HAP-1 (cell line): ENCODE measurements around the gene TRA2B.

Experiments
- DNase-seq, 2 experiments: peaks; one replicate each; pipeline ENCODE4 v3.0.0-alpha.2; 2016 to 2020; ENCODE audit warnings: low spot score in 2 of 2
- H3K27me3 ChIP-seq: fragments of 250-450 bp; sonication (Bioruptor Pico); 2 replicates; pipeline ENCODE4 v1.5.1; 2020; ENCODE audit warnings: low read depth, mild to moderate bottlenecking, moderate library complexity
- H3K36me3 ChIP-seq: fragments of 250-450 bp; sonication (Bioruptor Pico); replicated peaks from 2 replicates; pipeline ENCODE4 v1.5.1; 2020; ENCODE audit warnings: mild to moderate bottlenecking
- H3K4me1 ChIP-seq: fragments of 250-450 bp; sonication (Bioruptor Pico); 2 replicates; pipeline ENCODE4 v1.5.1; 2020; ENCODE audit warnings: mild to moderate bottlenecking
- H3K4me3 ChIP-seq: fragments of 250-450 bp; sonication (Bioruptor Pico); 2 replicates; pipeline ENCODE4 v1.5.1; 2020; ENCODE audit warnings: mild to moderate bottlenecking, moderate library complexity
- H3K9me3 ChIP-seq: fragments of 250-450 bp; sonication (Bioruptor Pico); 2 replicates; pipeline ENCODE4 v1.5.1; 2020; ENCODE audit warnings: mild to moderate bottlenecking, moderate library complexity
- in situ Hi-C: fragments of 300-500 bp; cut with MboI; formaldehyde crosslinking; loops from 3 replicates; pipeline ENCODE4 v1.14.3; 2020; ENCODE audit warnings: low sequenced_read_pairs, inconsistent platforms, mixed read lengths

The TRA2B gene

DNA sequence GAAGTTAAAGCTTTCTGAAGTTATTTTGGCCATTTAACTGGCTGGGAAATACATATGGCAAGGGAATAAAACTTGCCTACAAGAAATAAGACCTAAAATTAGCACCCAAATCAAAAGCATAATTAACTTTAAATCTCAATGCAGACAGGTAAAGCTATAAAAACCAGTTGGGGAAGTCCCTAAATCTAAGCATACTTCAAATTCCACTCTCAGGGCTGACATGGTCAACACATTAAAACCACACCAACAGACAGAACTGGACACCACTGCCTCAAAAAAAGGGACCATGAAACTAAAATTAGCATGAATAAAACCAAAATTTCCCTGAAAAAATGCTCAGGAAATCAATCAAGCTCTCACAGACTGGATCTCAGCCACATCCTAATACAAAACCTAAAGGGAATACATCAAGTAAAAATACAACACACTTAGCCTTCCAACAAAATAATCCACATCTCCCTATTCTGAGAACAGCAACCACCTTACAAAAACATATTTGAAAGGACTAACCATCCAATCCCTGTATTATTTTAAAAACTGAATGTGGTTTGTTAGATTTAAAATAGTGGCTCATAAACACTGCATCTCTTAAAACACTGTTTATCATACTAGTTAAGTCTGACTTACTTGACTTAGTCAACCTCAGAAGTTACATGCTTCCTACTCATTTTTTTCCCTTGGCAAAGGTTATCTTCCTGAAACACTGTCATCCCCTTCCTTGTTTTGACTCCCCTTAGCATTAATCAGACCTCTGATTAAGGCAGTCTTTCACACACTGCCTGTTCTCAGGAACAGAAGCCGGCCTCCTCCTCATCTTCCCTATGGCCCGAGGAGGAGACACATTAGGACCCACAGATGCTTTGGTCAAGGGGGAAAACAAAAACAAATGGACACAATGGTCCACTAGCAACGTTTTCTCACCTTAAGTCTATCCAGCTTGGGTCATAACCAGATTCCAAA lies 8.3 kb downstream of the TRA2B start:
- Histone ChIP-seq H3K9me3 (no peaks in the 10 kb centered on the region), H3K36me3 (peaks cover 75% of the 10 kb centered on the region), H3K4me1 (peaks cover 64% of the 10 kb centered on the region), H3K27me3 (no peaks in the 10 kb centered on the region), H3K4me3 (no peak overlapping the region)
- no peak for DNase-seq
- in situ Hi-C loops, result no loop called here

DNA sequence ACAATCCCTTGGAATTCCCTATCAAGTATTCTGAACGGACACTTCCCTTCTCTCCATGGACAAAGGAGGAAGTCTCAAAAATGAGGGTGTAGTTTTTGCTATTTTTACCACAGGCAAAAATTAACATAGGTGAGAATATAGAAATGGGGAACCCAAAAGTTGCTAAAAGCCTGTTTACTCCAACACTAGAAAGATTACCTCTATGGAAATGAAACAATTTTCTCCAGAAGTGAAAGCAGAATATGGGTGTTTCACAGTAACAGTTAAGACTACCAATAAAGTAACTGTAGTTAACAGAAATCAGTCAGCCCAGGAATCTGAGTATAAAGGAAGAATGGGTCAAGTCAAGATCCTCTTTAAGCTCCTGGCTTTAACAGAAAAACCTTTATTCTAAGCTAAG lies 9.3 kb downstream of the TRA2B start:
- Histone ChIP-seq H3K27me3 (no peaks in the 10 kb centered on the region), H3K4me1 (peaks cover 58% of the 10 kb centered on the region), H3K9me3 (no peaks in the 10 kb centered on the region), H3K36me3 (peaks cover 85% of the 10 kb centered on the region), H3K4me3 (no peak overlapping the region)
- in situ Hi-C loops, result no loop called here
- DNase-seq, result no peak

DNA sequence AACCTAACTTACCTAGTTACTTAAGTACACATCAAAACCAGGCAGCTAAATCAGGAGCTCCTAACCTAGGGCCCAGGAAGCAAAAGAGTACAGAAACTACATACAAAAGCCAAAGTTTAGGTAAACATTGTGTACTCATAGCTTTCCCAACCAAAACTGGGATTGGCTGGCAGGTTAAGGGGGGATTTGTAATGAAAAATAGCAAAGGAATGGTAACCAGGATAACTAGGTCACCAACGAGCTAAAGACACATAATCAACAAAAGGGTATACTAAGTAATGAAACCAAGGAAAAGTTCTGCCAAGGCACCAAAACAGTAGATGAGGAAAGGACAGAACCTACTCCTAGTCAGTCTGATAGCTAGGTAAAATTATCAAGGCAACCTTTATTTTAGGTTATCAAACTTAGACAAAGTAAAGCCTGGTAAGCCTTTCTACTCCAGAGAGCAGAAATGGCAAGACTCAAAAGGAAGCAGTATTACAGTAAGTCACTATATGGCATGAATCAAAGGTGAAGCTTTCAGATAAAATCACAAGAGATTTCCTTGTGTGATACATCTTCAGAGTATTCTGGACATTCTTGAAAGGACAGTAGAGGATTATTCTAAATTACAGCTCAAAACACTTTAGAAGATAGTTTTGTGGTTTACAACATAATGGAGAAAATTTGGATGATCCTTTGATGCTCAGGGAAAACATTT lies 10.2 kb downstream of the TRA2B start:
- DNase-seq, result no peak
- Histone ChIP-seq H3K4me3 (no peak overlapping the region), H3K9me3 (no peaks in the 10 kb centered on the region), H3K4me1 (peaks cover 49% of the 10 kb centered on the region), H3K36me3 (peaks cover 93% of the 10 kb centered on the region), H3K27me3 (no peaks in the 10 kb centered on the region)
- in situ Hi-C loops, result no loop called here

DNA sequence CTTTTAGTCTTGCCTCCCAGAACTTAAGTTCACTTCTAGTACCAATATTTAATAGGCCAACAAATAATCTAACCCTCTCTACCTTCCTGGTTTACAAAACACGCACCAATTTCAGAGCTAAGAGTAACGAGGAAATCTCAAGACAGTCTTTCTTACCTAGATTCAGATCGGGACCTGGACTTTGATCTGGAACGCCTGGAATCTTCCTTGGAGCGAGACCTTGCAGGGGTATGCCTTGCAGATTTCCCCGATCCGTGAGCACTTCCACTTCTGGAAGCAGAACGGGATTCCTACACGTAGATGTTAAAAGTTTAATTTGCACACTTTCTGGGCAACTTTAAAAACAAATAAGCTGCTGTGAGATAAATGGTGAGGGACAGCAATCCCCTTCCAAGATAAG lies 11.4 kb downstream of the TRA2B start:
- peaks cover 100% of the 10 kb centered on the region for H3K36me3 ChIP-seq
- no peak overlapping the region for H3K4me3 ChIP-seq
- peaks cover 39% of the 10 kb centered on the region for H3K4me1 ChIP-seq
- no peaks in the 10 kb centered on the region for H3K27me3 ChIP-seq
- in situ Hi-C loops, result no loop called here
- no peaks in the 10 kb centered on the region for H3K9me3 ChIP-seq
- DNase-seq, result no peak

DNA sequence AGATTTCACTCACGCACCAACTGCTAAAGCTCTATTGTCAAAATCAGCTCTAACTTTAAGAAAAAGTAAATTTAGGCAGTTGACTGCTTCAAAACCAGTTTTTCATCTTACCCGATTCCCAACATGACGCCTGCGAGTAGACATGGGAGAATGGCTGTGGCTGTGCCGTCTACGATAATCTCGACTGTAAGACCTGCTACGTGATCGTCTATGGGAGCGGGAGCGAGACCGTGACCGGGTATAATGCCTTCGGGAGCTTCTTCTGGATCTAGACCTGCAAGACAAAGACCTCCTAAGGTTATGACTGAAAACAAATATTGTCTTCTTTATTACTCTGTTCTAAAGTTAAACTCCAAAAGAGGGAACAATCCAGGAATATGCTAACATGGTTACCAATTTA lies 12.5 kb downstream of the TRA2B start:
- Histone ChIP-seq H3K27me3 (no peaks in the 10 kb centered on the region), H3K9me3 (no peaks in the 10 kb centered on the region), H3K4me3 (no peak overlapping the region), H3K36me3 (peaks cover 100% of the 10 kb centered on the region), H3K4me1 (peaks cover 30% of the 10 kb centered on the region)
- no peak for DNase-seq
- in situ Hi-C loops, result no loop called here

DNA sequence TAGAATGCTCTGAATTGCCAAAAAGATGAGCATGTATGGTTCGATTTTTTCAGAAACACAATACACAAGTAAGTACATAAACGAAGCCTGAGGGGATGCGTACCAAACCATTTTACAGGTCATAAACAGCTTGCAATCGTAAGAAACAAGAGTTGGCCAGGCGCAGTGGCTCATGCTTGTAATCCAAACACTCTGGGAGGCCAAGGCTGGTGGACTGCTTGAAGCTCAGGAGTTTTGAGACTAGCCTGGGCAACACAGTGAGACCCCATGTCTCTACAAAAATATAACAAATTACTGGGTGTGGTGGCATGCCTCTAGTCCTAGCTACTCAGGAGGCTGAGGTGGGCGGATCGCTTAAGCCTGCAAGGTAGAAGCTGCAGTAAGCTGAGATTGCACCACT lies 13.4 kb downstream of the TRA2B start:
- Histone ChIP-seq H3K36me3 (peaks cover 100% of the 10 kb centered on the region), H3K4me1 (peaks cover 20% of the 10 kb centered on the region), H3K27me3 (no peaks in the 10 kb centered on the region), H3K4me3 (no peak overlapping the region), H3K9me3 (no peaks in the 10 kb centered on the region)
- DNase-seq, result no peak
- in situ Hi-C loops, result no loop called here

DNA sequence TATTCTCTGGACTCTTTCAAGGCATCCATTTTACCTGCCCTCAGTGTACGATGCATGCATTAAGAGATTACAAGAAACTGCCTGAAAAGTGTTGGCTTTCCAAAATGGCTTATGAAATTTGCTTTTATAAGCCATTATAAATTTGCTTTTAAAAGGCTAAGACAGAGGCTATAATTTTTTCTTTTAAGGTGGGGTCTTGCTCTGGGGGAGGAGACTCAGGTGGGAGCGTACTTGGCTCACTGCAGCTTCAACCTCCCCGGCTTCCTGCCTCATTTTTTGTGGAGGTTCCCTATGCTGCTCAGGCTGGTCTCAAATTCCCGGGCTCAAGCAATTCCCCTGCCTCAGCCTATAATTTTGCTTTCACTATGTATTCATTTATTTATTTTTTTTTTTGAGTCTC lies 17.6 kb downstream of the TRA2B start:
- H3K9me3 ChIP-seq, result no peaks in the 10 kb centered on the region
- no peak overlapping the region for H3K4me3 ChIP-seq
- no peak for DNase-seq
- no peaks in the 10 kb centered on the region for H3K27me3 ChIP-seq
- H3K4me1 ChIP-seq, result no peaks in the 10 kb centered on the region
- in situ Hi-C loops, result no loop called here
- H3K36me3 ChIP-seq, result peaks cover 98% of the 10 kb centered on the region

DNA sequence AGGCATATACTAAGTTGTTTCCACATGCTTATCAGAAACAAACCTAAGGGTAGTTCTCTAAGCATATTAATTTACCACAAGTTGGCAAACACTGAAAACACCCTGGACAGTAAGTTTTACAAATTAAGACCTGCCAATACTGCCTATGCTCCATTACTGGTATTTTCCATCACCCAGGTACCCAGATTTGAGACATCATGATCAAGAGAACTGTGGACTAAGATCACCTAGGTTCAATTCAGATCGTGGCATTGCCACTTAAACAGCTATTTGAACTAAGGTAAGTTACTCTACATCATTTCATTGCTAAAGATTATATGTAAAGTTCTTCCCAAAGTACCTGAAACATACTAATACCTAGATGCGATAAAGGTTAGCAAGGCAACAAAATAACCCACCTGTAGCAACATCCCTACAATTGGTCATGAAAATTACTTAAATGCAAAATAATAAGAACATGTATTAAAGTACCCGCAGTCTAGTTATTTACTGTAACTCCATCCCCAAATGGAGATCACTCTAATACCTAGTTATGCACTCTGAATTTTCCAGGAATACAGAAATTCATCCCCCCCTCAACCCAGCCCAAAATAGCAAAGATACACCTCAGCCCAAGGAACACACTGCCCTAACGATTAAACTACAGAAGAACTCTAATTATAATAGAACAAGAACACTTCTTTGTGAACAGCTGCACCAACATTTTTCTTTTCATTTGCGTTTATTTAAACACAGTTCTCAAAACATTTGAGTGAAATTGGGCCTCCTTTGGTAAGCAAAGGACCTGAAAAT lies 21.6 kb downstream of the TRA2B start:
- no peak overlapping the region for H3K4me3 ChIP-seq
- H3K4me1 ChIP-seq, result no peaks in the 10 kb centered on the region
- H3K36me3 ChIP-seq, result peaks cover 77% of the 10 kb centered on the region
- no peaks in the 10 kb centered on the region for H3K27me3 ChIP-seq
- no peaks in the 10 kb centered on the region for H3K9me3 ChIP-seq
- no peak for DNase-seq
- in situ Hi-C loops, result no loop called here

DNA sequence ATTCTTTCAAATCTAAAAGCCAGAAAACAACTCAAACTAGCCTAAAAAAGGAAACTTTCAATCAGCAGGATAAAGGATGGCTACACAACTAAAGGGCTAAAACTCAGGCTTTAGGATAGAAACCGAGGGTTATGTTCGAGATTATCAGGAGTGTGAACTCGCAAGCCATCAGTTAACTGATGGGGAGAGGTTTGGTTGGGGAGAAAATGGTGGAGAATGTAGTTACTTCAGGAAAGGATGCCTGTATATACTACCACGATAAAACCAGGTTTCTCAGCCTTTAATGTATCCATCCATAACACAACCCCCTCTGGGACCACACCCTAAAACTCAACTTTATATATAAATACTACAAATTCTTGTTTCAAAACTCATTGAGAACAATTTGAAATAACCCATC lies 22.2 kb downstream of the TRA2B start:
- Histone ChIP-seq H3K4me3 (no peak overlapping the region), H3K27me3 (no peaks in the 10 kb centered on the region), H3K36me3 (peaks cover 71% of the 10 kb centered on the region), H3K9me3 (no peaks in the 10 kb centered on the region), H3K4me1 (no peaks in the 10 kb centered on the region)
- in situ Hi-C loops, result no loop called here
- no peak for DNase-seq

DNA sequence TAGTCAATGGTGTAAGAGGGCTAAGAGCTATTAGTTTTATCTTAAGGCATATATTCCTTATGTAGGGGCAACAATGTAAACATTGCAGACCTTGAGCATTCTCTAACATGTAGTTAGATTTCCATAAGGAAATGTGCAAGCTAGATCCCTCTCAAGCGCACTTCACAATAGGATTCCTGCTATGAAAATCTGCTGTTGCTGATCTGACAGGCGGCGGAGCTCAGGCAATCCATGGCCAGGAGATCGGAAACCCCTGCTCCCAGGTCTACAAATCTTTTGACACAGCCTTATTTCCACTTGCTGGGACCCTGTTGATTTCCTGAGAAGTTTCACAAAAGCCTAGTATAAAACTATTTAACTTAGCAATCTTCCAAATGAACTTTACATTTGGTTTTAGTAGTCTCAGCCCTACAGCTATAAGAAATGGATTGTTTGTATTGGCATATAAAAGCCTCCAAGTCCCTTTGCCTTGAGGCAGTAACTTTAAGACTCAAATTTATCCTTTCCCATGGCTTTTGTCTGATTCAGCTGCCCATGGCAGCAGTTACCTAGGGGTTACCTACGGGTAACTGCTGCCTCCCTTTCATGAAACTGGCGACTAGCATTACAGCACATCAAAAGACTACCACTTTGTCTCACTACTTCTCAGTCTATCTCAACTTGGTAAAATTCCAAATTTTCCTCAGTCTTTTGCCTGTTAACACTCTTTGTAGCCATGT lies 22.7 kb downstream of the TRA2B start:
- in situ Hi-C loops, result no loop called here
- H3K36me3 ChIP-seq, result peaks cover 65% of the 10 kb centered on the region

DNA sequence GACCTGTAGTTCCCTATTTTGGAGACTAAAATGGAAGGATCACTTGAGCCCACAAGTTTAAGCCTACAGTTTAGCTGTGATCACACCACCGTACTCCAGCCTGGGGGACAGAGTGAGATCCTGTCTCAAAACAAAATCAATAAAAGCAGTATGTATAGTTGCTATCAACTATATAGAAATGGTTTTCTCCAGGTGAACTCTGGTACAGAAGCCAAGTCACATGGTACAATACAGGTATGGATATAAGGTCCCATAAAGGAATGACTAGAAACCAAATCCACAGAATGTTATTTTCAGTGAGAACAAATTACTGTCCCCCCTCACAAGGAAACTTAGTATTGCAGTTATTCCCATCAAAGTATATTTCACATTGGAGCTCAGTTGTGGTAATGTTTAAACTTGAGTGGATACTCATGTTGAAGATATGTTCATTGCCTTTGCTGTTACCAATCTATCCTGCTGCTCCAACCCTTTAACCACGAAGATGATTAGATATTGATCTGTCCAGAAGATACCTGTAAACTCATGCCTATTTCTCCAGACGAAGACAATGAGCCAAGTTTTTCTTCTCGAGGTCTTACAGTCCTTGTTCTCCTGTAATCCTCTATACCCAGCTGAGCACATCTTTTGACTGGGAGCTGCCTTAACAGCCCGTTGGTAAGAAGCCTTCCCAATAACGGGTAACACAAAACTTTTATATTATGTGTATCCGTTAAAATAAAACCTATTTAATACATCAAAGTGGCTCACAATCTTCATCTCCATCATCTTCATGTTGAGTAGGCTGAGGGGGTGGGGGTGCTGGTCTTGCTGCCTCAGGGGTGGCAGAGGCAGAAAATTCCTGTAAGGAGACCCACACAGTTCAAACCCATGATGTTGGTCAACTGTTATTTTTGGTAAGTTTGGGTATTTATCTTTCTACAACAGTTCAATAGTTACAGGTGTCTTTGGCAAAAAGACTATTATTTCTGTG lies 24.6 kb downstream of the TRA2B start:
- Histone ChIP-seq H3K4me1 (no peaks in the 10 kb centered on the region), H3K36me3 (peaks cover 47% of the 10 kb centered on the region), H3K9me3 (no peaks in the 10 kb centered on the region), H3K27me3 (no peaks in the 10 kb centered on the region), H3K4me3 (no peak overlapping the region)
- in situ Hi-C loops, result no loop called here
- no peak for DNase-seq

More for the DNA sequence above, 22.7 kb downstream of the TRA2B start:
- DNase-seq, result no peak
- H3K4me3 ChIP-seq, result no peak overlapping the region
- no peaks in the 10 kb centered on the region for H3K4me1 ChIP-seq
- H3K27me3 ChIP-seq, result no peaks in the 10 kb centered on the region
- H3K9me3 ChIP-seq, result no peaks in the 10 kb centered on the region

DNA sequence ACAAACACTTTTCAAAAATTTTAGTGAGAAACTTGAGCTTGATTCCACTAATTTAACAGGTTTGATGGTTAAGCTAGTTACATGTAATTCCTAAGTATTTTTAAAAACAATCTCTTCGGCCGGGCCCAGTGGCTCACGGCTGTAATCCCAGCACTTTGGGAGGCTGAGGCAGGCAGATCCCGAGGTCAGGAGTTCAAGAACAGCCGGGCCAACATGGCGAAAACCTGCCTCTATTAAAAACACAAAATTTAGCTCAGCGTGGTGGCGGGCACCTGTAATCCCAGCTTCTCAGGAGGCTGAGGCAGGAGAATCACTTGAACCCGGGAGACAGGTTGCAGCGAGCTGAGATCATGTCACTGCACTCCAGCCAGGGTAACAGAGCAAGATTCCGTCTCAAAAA lies 25.3 kb downstream of the TRA2B start:
- no peaks in the 10 kb centered on the region for H3K9me3 ChIP-seq
- no peaks in the 10 kb centered on the region for H3K27me3 ChIP-seq
- H3K4me3 ChIP-seq, result no peak overlapping the region
- H3K36me3 ChIP-seq, result peaks cover 40% of the 10 kb centered on the region
- in situ Hi-C loops, result no loop called here
- H3K4me1 ChIP-seq, result no peaks in the 10 kb centered on the region; the same call in 1 of the 2 replicates
- DNase-seq, result no peak
